Gastrocnemius medialis (tissue), 4 donors: ENCODE measurements around the gene LINS1. TPM values are rescaled to one million over a fixed set of nuclear protein-coding genes. Genes with fewer than 3 reads are reported as not detected.

ENCODE experiments used
- ATAC-seq, 2 donors: fragments of 150-250 bp; one replicate each; pipeline ENCODE4 v1.9.1; 2016
- DNase-seq, 2 donors: peaks; one replicate each; pipeline ENCODE4 v3.0.0-alpha.2; 2019
- H3K27ac ChIP-seq, 4 donors: fragments of 200-600 bp; sonication (generic); 1 replicate in 1 of 4; 2 replicates in 3 of 4; pipeline ENCODE4 v1.5.1; 2016 to 2018; ENCODE audit warnings: mild to moderate bottlenecking in 2 of 4, moderate library complexity in 1 of 4
- H3K27me3 ChIP-seq, 3 donors: fragments of 200-600 bp; sonication (generic) in 2 of 3; 1 replicate in 1 of 3; 2 replicates in 2 of 3; pipeline versions ENCODE4 v1.5.1 to v1.6.0; 2016 to 2019; ENCODE audit warnings: mild to moderate bottlenecking in 1 of 3, moderate library complexity in 1 of 3
- H3K36me3 ChIP-seq, 2 donors: fragments of 200-600 bp; sonication (generic) in 1 of 2; one replicate each; pipeline ENCODE4 v1.5.1; 2017 to 2018
- H3K4me1 ChIP-seq, 2 donors: fragments of 200-600 bp; sonication (generic) in 1 of 2; one replicate each; pipeline ENCODE4 v1.5.1; 2016 to 2017; ENCODE audit warnings: mild to moderate bottlenecking in 2 of 2
- H3K4me3 ChIP-seq, 4 donors: fragments of 200-600 bp; sonication (generic) in 3 of 4; 1 replicate in 1 of 4; 2 replicates in 3 of 4; pipeline ENCODE4 v1.5.1; 2016 to 2019; ENCODE audit warnings: mild to moderate bottlenecking in 2 of 4
- H3K9me3 ChIP-seq, 3 donors: fragments of 200-600 bp; sonication (generic) in 2 of 3; 1 replicate in 1 of 3; 2 replicates in 2 of 3; pipeline ENCODE4 v1.5.1; 2016 to 2019
- CTCF ChIP-seq, 5 experiments: fragments of 450-650 bp in 3 of 5; fragments of 200-600 bp in 2 of 5; sonication (generic) in 2 of 5; IDR thresholded peaks in 4 of 5; conservative IDR thresholded peaks in 1 of 5; 1 replicate in 4 of 5; 2 replicates in 1 of 5; pipeline ENCODE4 v1.5.1; 2016 to 2019; ENCODE audit warnings: antibody characterized with exemption in 5 of 5, mild to moderate bottlenecking in 3 of 5, moderate library complexity in 3 of 5
- POLR2A ChIP-seq, 2 donors: fragments of 450-650 bp; IDR thresholded peaks; one replicate each; pipeline ENCODE4 v1.6.1; 2017; ENCODE audit warnings: antibody characterized with exemption in 2 of 2, mild to moderate bottlenecking in 2 of 2, moderate library complexity in 2 of 2
- in situ Hi-C, 4 donors: fragments of 200-750 bp; cut with MboI; loops; one replicate each; pipeline versions ENCODE4 v1.15.0 to v1.8.0; 2017; ENCODE audit warnings: low sequenced_read_pairs in 4 of 4
- intact Hi-C: fragments of 100-400 bp; cut with DNase I; formaldehyde crosslinking; loops from one replicate; pipeline ENCODE4 v1.15.1; 2023; ENCODE audit warnings: low total_unique reads
- total RNA-seq, 4 donors: library from RNA; depleted of rRNA; stranded (reverse); fragments of >200 nt; gene quantifications; one replicate each; pipeline versions ENCODE4 v1.1.0 to v1.2.3, GENCODE V29; 2016

The LINS1 gene
- total RNA-seq, 4 donors from 2014 or later: 3.2 to 11.9 (median 10.3) TPM

- H3K27me3 ChIP-seq: no peaks in the 10 kb centered on the region
- no peaks in the 10 kb centered on the region for H3K36me3 ChIP-seq
- no peak overlapping the region for H3K27ac ChIP-seq
- peak; percentile 35 to 50 for DNase-seq
- ATAC-seq: peak; percentile 83 to 91
- no peaks in the 10 kb centered on the region for H3K9me3 ChIP-seq
- TF ChIP-seq POLR2A (IDR thresholded peaks at IDR 0.05) (no peak), CTCF (IDR thresholded peaks at IDR 0.05 in 4 of 5, conservative IDR thresholded peaks at IDR 0.05 in 1 of 5) (peak; percentile 78 to 82 (median 81))
- H3K4me3 ChIP-seq: no peak overlapping the region
- in situ Hi-C loops: loop anchor here (5.0 to 25.0 kb wide), 7 partner anchors 234 to 637 kb away; partner anchors contain the start of genes ALDH1A3 (in 1 of the 4) and CHSY1 (in 1 of the 4)
- H3K4me1 ChIP-seq: peaks cover 7 to 9% of the 10 kb centered on the region in 2 donors
- intact Hi-C loops: loop anchor here (1.0 kb wide), 2 partner anchors 245 to 380 kb away; no protein-coding TSS in a partner anchor
Observed at GRCh38 chr15:100627789-100628395, 25.9 kb upstream of the LINS1 start.

- Histone ChIP-seq H3K27ac (no peak overlapping the region), H3K4me1 (peaks cover 4 to 9% of the 10 kb centered on the region in 2 donors), H3K27me3 (no peaks in the 10 kb centered on the region), H3K36me3 (no peaks in the 10 kb centered on the region), H3K9me3 (no peaks in the 10 kb centered on the region), H3K4me3 (no peak overlapping the region)
- intact Hi-C loops (no loop called here), in situ Hi-C loops (loop anchor here in 3 of 4 donors (10.0 to 25.0 kb wide), 4 partner anchors 252 to 686 kb away; partner anchors contain the start of genes CHSY1 (in 2 of the 3) and ALDH1A3 (in 1 of the 3))
- TF ChIP-seq POLR2A (IDR thresholded peaks at IDR 0.05): no peak
- TF ChIP-seq CTCF (IDR thresholded peaks at IDR 0.05 in 4 of 5, conservative IDR thresholded peaks at IDR 0.05 in 1 of 5): no peak
- ATAC-seq: no peak
- DNase-seq: no peak
Observed at GRCh38 chr15:100623301-100623700, 21.3 kb upstream of the LINS1 start.

GRCh38 chr15:100616700-100617099, 14.7 kb upstream of the LINS1 start:
- intact Hi-C loops: no loop called here
- peaks cover 0 to 21% of the 10 kb centered on the region in 2 donors for H3K36me3 ChIP-seq
- no peak overlapping the region for H3K4me3 ChIP-seq
- no peak for DNase-seq
- no peaks in the 10 kb centered on the region for H3K9me3 ChIP-seq
- no peaks in the 10 kb centered on the region for H3K27me3 ChIP-seq
- peaks cover 19 to 23% of the 10 kb centered on the region in 2 donors for H3K4me1 ChIP-seq
- in situ Hi-C loops: loop anchor here in 3 of 4 donors (25.0 kb wide), 2 partner anchors 646 to 679 kb away; partner anchors contain the start of gene CHSY1 (in 2 of the 3)
- TF ChIP-seq CTCF (IDR thresholded peaks at IDR 0.05 in 4 of 5, conservative IDR thresholded peaks at IDR 0.05 in 1 of 5) (no peak), POLR2A (IDR thresholded peaks at IDR 0.05) (no peak)
- H3K27ac ChIP-seq: no peak overlapping the region
- no peak for ATAC-seq

DNA sequence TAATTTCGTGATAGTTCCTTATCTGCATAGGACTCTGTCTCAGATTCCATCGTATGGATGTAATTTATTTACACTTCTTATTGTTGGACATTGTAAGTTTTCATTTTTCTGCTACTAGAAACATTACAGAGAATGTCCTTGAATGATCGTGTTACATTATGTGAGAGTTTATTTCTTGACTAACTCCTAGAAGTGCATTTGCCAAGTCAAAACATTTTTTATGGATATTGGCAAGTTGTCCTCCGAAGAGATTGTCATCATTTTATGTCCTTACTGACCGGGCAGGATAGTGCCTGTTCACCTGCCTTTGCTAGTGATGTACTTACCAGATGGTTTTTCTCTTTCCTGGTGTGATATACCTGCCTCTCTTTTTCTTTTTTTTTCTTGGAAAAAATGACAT, 13.8 kb upstream of the LINS1 start:
- Histone ChIP-seq H3K4me3 (no peak overlapping the region), H3K4me1 (peaks cover 19 to 23% of the 10 kb centered on the region in 2 donors), H3K27ac (no peak overlapping the region), H3K27me3 (no peaks in the 10 kb centered on the region), H3K9me3 (no peaks in the 10 kb centered on the region), H3K36me3 (peaks cover 0 to 21% of the 10 kb centered on the region in 2 donors)
- ATAC-seq: no peak
- DNase-seq: no peak
- intact Hi-C loops (no loop called here), in situ Hi-C loops (loop anchor here in 3 of 4 donors (25.0 kb wide), 2 partner anchors 646 to 678 kb away; partner anchors contain the start of gene CHSY1 (in 2 of the 3))
- TF ChIP-seq POLR2A (IDR thresholded peaks at IDR 0.05) (no peak), CTCF (IDR thresholded peaks at IDR 0.05 in 4 of 5, conservative IDR thresholded peaks at IDR 0.05 in 1 of 5) (no peak)
